Measurements from ENCODE around the gene POMT2.

POMT2 gene

GRCh38 chr14:77335576-77335975 is 14.9 kb upstream of the POMT2 start:
- H3K9ac ChIP-seq (ENCODE audit: low read length), result no peak overlapping the region
- H3K18ac ChIP-seq (ENCODE audit: low read length), result no peak overlapping the region
- H3K4me3 ChIP-seq (ENCODE audit: low read length), result no peak overlapping the region
- no CpG with 5 or more reads among the region's 3 CpGs for WGBS (ENCODE audit: extremely low coverage, insufficient coverage, low lambda C conversion rate)
- no peaks in the 10 kb centered on the region for H3K79me1 ChIP-seq (ENCODE audit: low read length)
- no peak overlapping the region for H2BK5ac ChIP-seq (ENCODE audit: low read length)
- no peak overlapping the region for H3K23ac ChIP-seq (ENCODE audit: low read length)
- no peak overlapping the region for H3K56ac ChIP-seq (ENCODE audit: low read length)
- H3K4me2 ChIP-seq (ENCODE audit: low read length), result no peak overlapping the region
- no peak overlapping the region for H3K4ac ChIP-seq (ENCODE audit: low read depth, low read length)
- H3K27me3 ChIP-seq (ENCODE audit: insufficient read depth, low read length, poor library complexity), result no peaks in the 10 kb centered on the region
- H3K36me3 ChIP-seq (ENCODE audit: control insufficient read depth, insufficient read depth, low read length), result no peaks in the 10 kb centered on the region
- H3K4me1 ChIP-seq (ENCODE audit: control insufficient read depth, low read depth, low read length), result no peaks in the 10 kb centered on the region
- H2BK120ac ChIP-seq (ENCODE audit: low read depth, low read length), result no peak overlapping the region
- H3K27ac ChIP-seq (ENCODE audit: low read depth, low read length), result no peak overlapping the region
- no peak overlapping the region for H4K8ac ChIP-seq (ENCODE audit: low read depth, low read length)
- no peak overlapping the region for H2BK15ac ChIP-seq (replicated peaks; ENCODE audit: low read depth)
- H4K5ac ChIP-seq (ENCODE audit: low read length), result no peak overlapping the region
- no peak for DNase-seq
- H2AK5ac ChIP-seq (ENCODE audit: low read length), result no peak overlapping the region
- no peaks in the 10 kb centered on the region for H3K79me2 ChIP-seq (ENCODE audit: control insufficient read depth, insufficient read depth, low read length)

- no peaks in the 10 kb centered on the region for H3K4me1 ChIP-seq (ENCODE audit: control insufficient read depth, low read depth, low read length)
- H3K4me3 ChIP-seq (ENCODE audit: low read length), result no peak overlapping the region
- no peaks in the 10 kb centered on the region for H3K36me3 ChIP-seq (ENCODE audit: control insufficient read depth, insufficient read depth, low read length)
- no CpG with 5 or more reads among the region's 7 CpGs for WGBS (ENCODE audit: extremely low coverage, insufficient coverage, low lambda C conversion rate)
- no peak overlapping the region for H3K27ac ChIP-seq (ENCODE audit: low read depth, low read length)
- no peak overlapping the region for H2AK5ac ChIP-seq (ENCODE audit: low read length)
- no peaks in the 10 kb centered on the region for H3K79me1 ChIP-seq (ENCODE audit: low read length)
- no peak overlapping the region for H3K18ac ChIP-seq (ENCODE audit: low read length)
- H3K4me2 ChIP-seq (ENCODE audit: low read length), result no peak overlapping the region
- no peaks in the 10 kb centered on the region for H3K79me2 ChIP-seq (ENCODE audit: control insufficient read depth, insufficient read depth, low read length)
- no peak overlapping the region for H4K8ac ChIP-seq (ENCODE audit: low read depth, low read length)
- DNase-seq, result no peak
- no peak overlapping the region for H3K56ac ChIP-seq (ENCODE audit: low read length)
- no peak overlapping the region for H3K4ac ChIP-seq (ENCODE audit: low read depth, low read length)
- H3K9ac ChIP-seq (ENCODE audit: low read length), result no peak overlapping the region
- no peak overlapping the region for H3K23ac ChIP-seq (ENCODE audit: low read length)
- no peak overlapping the region for H2BK120ac ChIP-seq (ENCODE audit: low read depth, low read length)
- H2BK5ac ChIP-seq (ENCODE audit: low read length), result no peak overlapping the region
- H4K5ac ChIP-seq (ENCODE audit: low read length), result no peak overlapping the region
- H3K27me3 ChIP-seq (ENCODE audit: insufficient read depth, low read length, poor library complexity), result no peaks in the 10 kb centered on the region
- no peak overlapping the region for H2BK15ac ChIP-seq (replicated peaks; ENCODE audit: low read depth)
These were observed 9.2 kb upstream of the POMT2 start for GRCh38 chr14:77329872-77330271.

- H3K56ac ChIP-seq (ENCODE audit: low read length), result no peak overlapping the region
- no peak overlapping the region for H2AK5ac ChIP-seq (ENCODE audit: low read length)
- H3K4me2 ChIP-seq (ENCODE audit: low read length), result no peak overlapping the region
- H3K36me3 ChIP-seq (ENCODE audit: control insufficient read depth, insufficient read depth, low read length), result no peaks in the 10 kb centered on the region
- no peak overlapping the region for H3K9ac ChIP-seq (ENCODE audit: low read length)
- H2BK120ac ChIP-seq (ENCODE audit: low read depth, low read length), result no peak overlapping the region
- no peak overlapping the region for H3K23ac ChIP-seq (ENCODE audit: low read length)
- H3K27ac ChIP-seq (ENCODE audit: low read depth, low read length), result no peak overlapping the region
- H3K4me1 ChIP-seq (ENCODE audit: control insufficient read depth, low read depth, low read length), result peaks cover 3% of the 10 kb centered on the region
- H3K18ac ChIP-seq (ENCODE audit: low read length), result no peak overlapping the region
- no peak overlapping the region for H3K4ac ChIP-seq (ENCODE audit: low read depth, low read length)
- no peak overlapping the region for H2BK5ac ChIP-seq (ENCODE audit: low read length)
- H4K8ac ChIP-seq (ENCODE audit: low read depth, low read length), result no peak overlapping the region
- no peak overlapping the region for H3K4me3 ChIP-seq (ENCODE audit: low read length)
- no CpG with 5 or more reads among the region's 1 CpG for WGBS (ENCODE audit: extremely low coverage, insufficient coverage, low lambda C conversion rate)
- H3K79me2 ChIP-seq (ENCODE audit: control insufficient read depth, insufficient read depth, low read length), result no peaks in the 10 kb centered on the region
- H3K79me1 ChIP-seq (ENCODE audit: low read length), result no peaks in the 10 kb centered on the region
- H2BK15ac ChIP-seq (replicated peaks; ENCODE audit: low read depth), result no peak overlapping the region
- H4K5ac ChIP-seq (ENCODE audit: low read length), result no peak overlapping the region
- no peaks in the 10 kb centered on the region for H3K27me3 ChIP-seq (ENCODE audit: insufficient read depth, low read length, poor library complexity)
- DNase-seq, result no peak
These were observed 6.4 kb upstream of the POMT2 start for GRCh38 chr14:77327111-77327510.

DNA sequence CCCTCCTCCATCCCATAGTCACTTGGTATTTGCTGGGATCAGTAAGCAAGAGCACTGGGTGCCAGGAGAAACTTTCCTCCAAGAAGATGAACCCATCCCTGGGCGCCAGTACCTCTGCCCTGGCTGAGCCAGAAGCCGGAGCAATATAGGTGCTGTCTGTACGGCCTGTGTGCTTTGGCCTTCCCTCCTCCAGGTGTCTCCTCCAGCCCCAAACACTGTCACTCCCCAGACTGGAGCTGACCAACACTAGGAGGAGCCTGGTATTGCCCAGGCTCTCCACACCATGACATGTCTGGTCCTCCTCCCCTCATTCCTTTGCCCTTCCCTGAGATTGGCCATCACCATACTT is 5.0 kb upstream of the POMT2 start:
- H2BK5ac ChIP-seq (ENCODE audit: low read length), result no peak overlapping the region
- H3K36me3 ChIP-seq (ENCODE audit: control insufficient read depth, insufficient read depth, low read length), result no peaks in the 10 kb centered on the region
- peak; percentile 59 for DNase-seq
- no peaks in the 10 kb centered on the region for H3K79me2 ChIP-seq (ENCODE audit: control insufficient read depth, insufficient read depth, low read length)
- H2BK120ac ChIP-seq (ENCODE audit: low read depth, low read length), result no peak overlapping the region
- no peaks in the 10 kb centered on the region for H3K27me3 ChIP-seq (ENCODE audit: insufficient read depth, low read length, poor library complexity)
- H4K8ac ChIP-seq (ENCODE audit: low read depth, low read length), result no peak overlapping the region
- no peak overlapping the region for H2BK15ac ChIP-seq (replicated peaks; ENCODE audit: low read depth)
- H3K27ac ChIP-seq (ENCODE audit: low read depth, low read length), result no peak overlapping the region
- no peak overlapping the region for H3K4ac ChIP-seq (ENCODE audit: low read depth, low read length)
- no peak overlapping the region for H4K5ac ChIP-seq (ENCODE audit: low read length)
- H3K4me2 ChIP-seq (ENCODE audit: low read length), result no peak overlapping the region
- H3K79me1 ChIP-seq (ENCODE audit: low read length), result no peaks in the 10 kb centered on the region
- WGBS (ENCODE audit: extremely low coverage, insufficient coverage, low lambda C conversion rate), result no CpG with 5 or more reads among the region's 3 CpGs
- no peak overlapping the region for H3K56ac ChIP-seq (ENCODE audit: low read length)
- peaks cover 3% of the 10 kb centered on the region for H3K4me1 ChIP-seq (ENCODE audit: control insufficient read depth, low read depth, low read length)
- no peak overlapping the region for H3K4me3 ChIP-seq (ENCODE audit: low read length)
- H3K9ac ChIP-seq (ENCODE audit: low read length), result no peak overlapping the region
- no peak overlapping the region for H3K23ac ChIP-seq (ENCODE audit: low read length)
- no peak overlapping the region for H2AK5ac ChIP-seq (ENCODE audit: low read length)
- no peak overlapping the region for H3K18ac ChIP-seq (ENCODE audit: low read length)

DNA sequence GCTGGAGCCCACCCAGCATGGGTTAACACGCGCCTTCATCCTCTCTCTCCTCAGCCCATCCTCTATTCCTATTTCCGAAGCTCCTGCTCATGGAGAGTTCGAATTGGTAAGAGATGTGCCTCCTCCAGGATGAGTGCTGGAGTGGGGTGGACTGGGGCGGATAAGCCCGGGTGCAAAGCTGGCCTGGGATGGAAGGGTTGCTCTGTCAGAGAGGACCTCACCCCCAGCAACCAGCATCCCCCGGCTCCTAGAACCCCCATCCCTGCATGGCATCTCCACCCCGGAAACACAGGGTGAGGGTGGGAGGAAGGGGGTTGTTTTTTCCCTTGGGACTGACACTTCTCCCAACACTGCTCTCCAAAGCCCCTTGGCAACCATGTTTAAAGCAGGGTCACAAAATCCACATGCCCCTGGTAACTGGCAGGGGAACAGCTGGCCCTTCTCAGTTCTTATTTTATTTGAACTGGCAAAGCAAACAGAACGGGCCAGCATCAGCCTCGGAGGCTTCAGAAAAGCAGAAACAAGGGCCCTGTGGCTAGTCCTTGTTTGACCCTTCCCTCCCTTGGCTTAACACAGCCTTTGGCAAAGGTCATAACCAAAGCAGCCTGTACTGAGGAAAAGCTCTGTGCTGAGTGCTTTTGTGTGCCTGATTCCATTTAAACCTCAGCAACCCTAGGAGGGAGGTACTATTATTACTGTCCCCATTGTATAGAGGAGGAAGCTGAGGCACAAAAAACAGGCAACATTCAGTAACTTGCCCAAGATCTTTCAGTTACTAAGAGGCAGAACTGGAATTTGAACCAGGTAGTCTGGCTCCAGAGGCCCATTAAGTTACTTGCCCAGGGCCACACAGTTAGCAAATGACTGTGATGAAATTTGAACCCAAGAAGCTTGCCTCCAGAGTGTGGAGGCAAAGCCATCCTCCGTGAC is 4.4 kb upstream of the POMT2 start:
- H3K79me2 ChIP-seq (ENCODE audit: control insufficient read depth, insufficient read depth, low read length), result no peaks in the 10 kb centered on the region
- H3K27me3 ChIP-seq (ENCODE audit: insufficient read depth, low read length, poor library complexity), result no peaks in the 10 kb centered on the region
- no peak for DNase-seq
- H4K8ac ChIP-seq (ENCODE audit: low read depth, low read length), result no peak overlapping the region
- no peak overlapping the region for H2BK15ac ChIP-seq (replicated peaks; ENCODE audit: low read depth)
- H3K4me3 ChIP-seq (ENCODE audit: low read length), result no peak overlapping the region
- H3K4me2 ChIP-seq (ENCODE audit: low read length), result no peak overlapping the region
- no peak overlapping the region for H2AK5ac ChIP-seq (ENCODE audit: low read length)
- no peak overlapping the region for H3K18ac ChIP-seq (ENCODE audit: low read length)
- WGBS (ENCODE audit: extremely low coverage, insufficient coverage, low lambda C conversion rate), result no CpG with 5 or more reads among the region's 11 CpGs
- H3K23ac ChIP-seq (ENCODE audit: low read length), result no peak overlapping the region
- H2BK5ac ChIP-seq (ENCODE audit: low read length), result no peak overlapping the region
- H3K27ac ChIP-seq (ENCODE audit: low read depth, low read length), result no peak overlapping the region
- peaks cover 3% of the 10 kb centered on the region for H3K4me1 ChIP-seq (ENCODE audit: control insufficient read depth, low read depth, low read length)
- no peaks in the 10 kb centered on the region for H3K36me3 ChIP-seq (ENCODE audit: control insufficient read depth, insufficient read depth, low read length)
- no peak overlapping the region for H2BK120ac ChIP-seq (ENCODE audit: low read depth, low read length)
- no peak overlapping the region for H3K4ac ChIP-seq (ENCODE audit: low read depth, low read length)
- no peaks in the 10 kb centered on the region for H3K79me1 ChIP-seq (ENCODE audit: low read length)
- no peak overlapping the region for H3K56ac ChIP-seq (ENCODE audit: low read length)
- no peak overlapping the region for H4K5ac ChIP-seq (ENCODE audit: low read length)
- no peak overlapping the region for H3K9ac ChIP-seq (ENCODE audit: low read length)

DNA sequence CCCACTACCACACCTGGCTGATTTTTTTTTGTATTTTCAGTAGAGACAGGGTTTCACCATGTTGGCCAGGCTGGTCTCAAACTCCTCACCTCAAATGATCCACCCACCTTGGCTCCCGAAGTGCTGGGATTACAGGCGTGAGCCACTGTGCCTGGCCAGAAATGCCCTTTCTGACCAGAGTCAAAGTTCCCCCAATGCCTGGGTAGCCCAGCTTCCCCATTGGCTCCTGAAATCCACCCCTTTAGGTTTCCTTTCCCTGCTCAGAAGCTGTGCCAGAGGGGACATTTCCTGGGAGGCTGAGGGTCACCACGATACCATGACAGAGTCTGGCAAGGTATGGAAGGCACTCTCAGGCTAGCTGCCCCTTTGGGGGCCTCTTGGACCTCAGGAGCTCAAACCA is 3.6 kb upstream of the POMT2 start:
- no peak overlapping the region for H3K4me2 ChIP-seq (ENCODE audit: low read length)
- H3K4me1 ChIP-seq (ENCODE audit: control insufficient read depth, low read depth, low read length), result peaks cover 3% of the 10 kb centered on the region
- DNase-seq, result no peak
- H2BK5ac ChIP-seq (ENCODE audit: low read length), result no peak overlapping the region
- no peak overlapping the region for H3K18ac ChIP-seq (ENCODE audit: low read length)
- H4K8ac ChIP-seq (ENCODE audit: low read depth, low read length), result no peak overlapping the region
- H3K79me2 ChIP-seq (ENCODE audit: control insufficient read depth, insufficient read depth, low read length), result peaks cover 4% of the 10 kb centered on the region
- H3K27ac ChIP-seq (ENCODE audit: low read depth, low read length), result no peak overlapping the region
- H3K79me1 ChIP-seq (ENCODE audit: low read length), result peaks cover 2% of the 10 kb centered on the region
- no peaks in the 10 kb centered on the region for H3K27me3 ChIP-seq (ENCODE audit: insufficient read depth, low read length, poor library complexity)
- H3K56ac ChIP-seq (ENCODE audit: low read length), result no peak overlapping the region
- H3K4me3 ChIP-seq (ENCODE audit: low read length), result no peak overlapping the region
- no peak overlapping the region for H3K9ac ChIP-seq (ENCODE audit: low read length)
- H4K5ac ChIP-seq (ENCODE audit: low read length), result no peak overlapping the region
- no peak overlapping the region for H2BK15ac ChIP-seq (replicated peaks; ENCODE audit: low read depth)
- H3K4ac ChIP-seq (ENCODE audit: low read depth, low read length), result no peak overlapping the region
- WGBS (ENCODE audit: extremely low coverage, insufficient coverage, low lambda C conversion rate), result no CpG with 5 or more reads among the region's 3 CpGs
- no peak overlapping the region for H2AK5ac ChIP-seq (ENCODE audit: low read length)
- no peak overlapping the region for H2BK120ac ChIP-seq (ENCODE audit: low read depth, low read length)
- H3K23ac ChIP-seq (ENCODE audit: low read length), result no peak overlapping the region
- no peaks in the 10 kb centered on the region for H3K36me3 ChIP-seq (ENCODE audit: control insufficient read depth, insufficient read depth, low read length)
